Measurements from ENCODE around the gene MCTP1. TPM values are rescaled to one million over a fixed set of nuclear protein-coding genes. Genes with fewer than 3 reads are reported as not detected.

The MCTP1 gene
- total and polyA plus RNA-seq, 2 of the 13 experiments (the other 11 are each of a cell fraction or from before 2014, with no cell fraction given), result 0.15 to 0.48 TPM

DNA sequence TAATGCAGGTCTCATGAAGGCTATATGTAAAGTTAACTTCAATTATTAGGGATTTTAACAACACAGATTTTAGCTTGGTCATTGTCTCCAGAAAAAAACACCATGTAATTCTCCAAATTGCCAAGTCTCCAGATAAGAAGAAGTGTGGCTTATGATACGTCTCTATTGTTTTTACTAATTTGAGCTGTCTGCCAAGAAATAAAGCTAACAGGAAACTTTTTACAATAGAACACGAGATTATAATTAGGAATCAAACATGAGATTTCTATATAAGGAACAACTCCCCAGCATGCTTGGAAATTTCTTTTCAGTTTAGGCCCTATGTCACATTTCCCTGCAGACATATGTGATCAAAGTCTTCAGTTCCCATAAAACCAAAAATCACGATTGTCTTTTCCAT is 142.7 kb downstream of the MCTP1 start:
- peaks cover 6% of the 10 kb centered on the region; the same call in 1 of the 2 replicates for H3K4me1 ChIP-seq (ENCODE audit: insufficient read depth, low read length)
- H3K27ac ChIP-seq (ENCODE audit: extremely low read length, insufficient read depth, low read length), result no peak overlapping the region
- H3K79me2 ChIP-seq (ENCODE audit: insufficient read depth, low read length), result no peaks in the 10 kb centered on the region
- no peaks in the 10 kb centered on the region for H4K20me1 ChIP-seq (ENCODE audit: insufficient read depth, low read length)
- in situ Hi-C loops (cut with HindIII; ENCODE audit: extremely low pct_ligation_motif_present, low pct_unique_long_range_greater_than_20kb), result no loop called here
- H3K9ac ChIP-seq (ENCODE audit: insufficient read depth, low read depth, low read length), result no peak overlapping the region
- DNase-seq (ENCODE audit: low spot score) (no peak), ATAC-seq (no peak), FAIRE-seq (no peak)
- no peaks in the 10 kb centered on the region for H3K36me3 ChIP-seq (replicated peaks in 1 of 2; ENCODE audit: control insufficient read depth in 1 of 2, insufficient read depth in 2 of 2, low read length in 2 of 2)
- WGBS (ENCODE audit: low lambda C conversion rate), result 46% methylated on average over 3 of the region's 3 CpGs
- ChIA-PET POLR2A (no interaction called here), CTCF (ENCODE audit: low intra/inter-chr PET ratio, low total read pairs) (no interaction called here)
- H3K4me3 ChIP-seq (replicated peaks in 1 of 3; ENCODE audit: insufficient read depth in 1 of 3, low read depth in 2 of 3, low read length in 3 of 3), result no peak overlapping the region
- intact Hi-C loops (cut with micrococcal nuclease; ENCODE audit: unreplicated experiment), result no loop called here
- H2AFZ ChIP-seq (ENCODE audit: low read length), result no peak overlapping the region
- peaks cover under 1% of the 10 kb centered on the region; the same call in 1 of the 2 replicates for H3K9me3 ChIP-seq (ENCODE audit: low read length)
- TF ChIP-seq, protein P1, sequence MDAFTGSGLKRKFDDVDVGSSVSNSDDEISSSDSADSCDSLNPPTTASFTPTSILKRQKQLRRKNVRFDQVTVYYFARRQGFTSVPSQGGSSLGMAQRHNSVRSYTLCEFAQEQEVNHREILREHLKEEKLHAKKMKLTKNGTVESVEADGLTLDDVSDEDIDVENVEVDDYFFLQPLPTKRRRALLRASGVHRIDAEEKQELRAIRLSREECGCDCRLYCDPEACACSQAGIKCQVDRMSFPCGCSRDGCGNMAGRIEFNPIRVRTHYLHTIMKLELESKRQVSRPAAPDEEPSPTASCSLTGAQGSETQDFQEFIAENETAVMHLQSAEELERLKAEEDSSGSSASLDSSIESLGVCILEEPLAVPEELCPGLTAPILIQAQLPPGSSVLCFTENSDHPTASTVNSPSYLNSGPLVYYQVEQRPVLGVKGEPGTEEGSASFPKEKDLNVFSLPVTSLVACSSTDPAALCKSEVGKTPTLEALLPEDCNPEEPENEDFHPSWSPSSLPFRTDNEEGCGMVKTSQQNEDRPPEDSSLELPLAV (CRISPR knock-in tag; conservative IDR thresholded peaks at IDR 0.05; ENCODE audit: low read depth), result no peak
- TF ChIP-seq, protein P2, sequence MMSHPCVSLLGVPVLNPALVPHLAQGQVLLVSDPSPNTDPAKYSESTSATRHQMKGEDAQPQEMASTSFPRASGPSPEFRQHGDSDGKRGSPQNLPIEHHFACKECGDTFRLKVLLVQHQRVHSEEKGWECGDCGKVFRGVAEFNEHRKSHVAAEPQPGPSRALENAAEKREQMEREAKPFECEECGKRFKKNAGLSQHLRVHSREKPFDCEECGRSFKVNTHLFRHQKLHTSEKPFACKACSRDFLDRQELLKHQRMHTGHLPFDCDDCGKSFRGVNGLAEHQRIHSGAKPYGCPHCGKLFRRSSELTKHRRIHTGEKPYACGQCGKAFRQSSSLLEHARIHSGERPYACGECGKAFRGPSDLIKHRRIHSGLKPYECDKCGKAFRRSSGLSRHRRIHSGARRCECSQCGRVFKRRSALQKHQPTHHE (CRISPR knock-in tag; IDR thresholded peaks at IDR 0.05; ENCODE audit: borderline replicate concordance), result no peak
- TF ChIP-seq GABPA (IDR thresholded peaks at IDR 0.05; ENCODE audit: low read depth, low read length) (no peak), GABPA (CRISPR knock-in tag; IDR thresholded peaks at IDR 0.05; ENCODE audit: low read depth) (no peak), TGIF2 (CRISPR knock-in tag; IDR thresholded peaks at IDR 0.05) (no peak), ZNF343 (CRISPR knock-in tag; IDR thresholded peaks at IDR 0.05) (no peak), ZNF564 (CRISPR knock-in tag; IDR thresholded peaks at IDR 0.05) (no peak), ZNF703 (CRISPR knock-in tag; IDR thresholded peaks at IDR 0.05; ENCODE audit: borderline replicate concordance) (no peak), JARID2 (CRISPR knock-in tag; IDR thresholded peaks at IDR 0.05; ENCODE audit: insufficient replicate concordance) (no peak), ELF3 (CRISPR knock-in tag; IDR thresholded peaks at IDR 0.05) (no peak), ZNF589 (CRISPR knock-in tag; conservative IDR thresholded peaks at IDR 0.05) (no peak), ZNF543 (CRISPR knock-in tag; IDR thresholded peaks at IDR 0.05) (no peak), KLF13 (CRISPR knock-in tag; IDR thresholded peaks at IDR 0.05) (no peak), ZNF337 (CRISPR knock-in tag; IDR thresholded peaks at IDR 0.05; ENCODE audit: borderline replicate concordance, low read depth) (no peak)
- no TSS peak for BruUV-seq (replicated peaks)
- no peaks in the 10 kb centered on the region; a peak in 1 of 5 replicates for H3K27me3 ChIP-seq (ENCODE audit: control insufficient read depth in 1 of 2, insufficient read depth in 2 of 2, low read length in 2 of 2)
- no peak overlapping the region for H3K4me2 ChIP-seq (ENCODE audit: low read depth, low read length)
